Left colon (tissue), 2 donors: ENCODE data around the gene PPFIBP1. TPM values are rescaled to one million over a fixed set of nuclear protein-coding genes. Genes with fewer than 3 reads are reported as not detected.
A peak's percentile ranks its signal among the peaks of the same experiment; 100 is the strongest.

Experiments
- ATAC-seq: fragments of 200-7000 bp; cut with Tn5 transposase; one replicate; pipeline ENCODE4 v1.9.1; 2020; ENCODE audit warnings: mild to moderate bottlenecking, moderate library complexity
- DNase-seq, 2 donors: peaks; one replicate each; pipeline ENCODE4 v3.0.0-alpha.2; 2020
- intact Hi-C, 2 donors: fragments of 100-400 bp; cut with DNase I in 1 of 2; cut with micrococcal nuclease in 1 of 2; formaldehyde crosslinking; loops; one replicate each; pipeline versions ENCODE4 v1.11.2 to v1.14.0; 2022; cut with DNase I, micrococcal nuclease
- total RNA-seq, 2 donors: library from RNA; stranded (reverse); fragmentation: NEBNext Ultra II Directional; extraction: Animal tissue kit (Norgen Biotek cat#: 25700); gene quantifications; one replicate each; pipeline ENCODE4 v1.2.1, GENCODE V29; 2021
- donor health status: DM: no; HTN: no; CAD: no.
- donor health status: DM: yes; HTN: yes; CAD: no.

The PPFIBP1 gene
- total RNA-seq, 2 donors from 2014 or later, result 40.9 to 43.1 TPM

GRCh38 chr12:27508736-27509431 lies 15.1 kb upstream of the PPFIBP1 start:
- DNase-seq, result no peak
- no peak for ATAC-seq
- intact Hi-C loops, result no loop called here

DNA sequence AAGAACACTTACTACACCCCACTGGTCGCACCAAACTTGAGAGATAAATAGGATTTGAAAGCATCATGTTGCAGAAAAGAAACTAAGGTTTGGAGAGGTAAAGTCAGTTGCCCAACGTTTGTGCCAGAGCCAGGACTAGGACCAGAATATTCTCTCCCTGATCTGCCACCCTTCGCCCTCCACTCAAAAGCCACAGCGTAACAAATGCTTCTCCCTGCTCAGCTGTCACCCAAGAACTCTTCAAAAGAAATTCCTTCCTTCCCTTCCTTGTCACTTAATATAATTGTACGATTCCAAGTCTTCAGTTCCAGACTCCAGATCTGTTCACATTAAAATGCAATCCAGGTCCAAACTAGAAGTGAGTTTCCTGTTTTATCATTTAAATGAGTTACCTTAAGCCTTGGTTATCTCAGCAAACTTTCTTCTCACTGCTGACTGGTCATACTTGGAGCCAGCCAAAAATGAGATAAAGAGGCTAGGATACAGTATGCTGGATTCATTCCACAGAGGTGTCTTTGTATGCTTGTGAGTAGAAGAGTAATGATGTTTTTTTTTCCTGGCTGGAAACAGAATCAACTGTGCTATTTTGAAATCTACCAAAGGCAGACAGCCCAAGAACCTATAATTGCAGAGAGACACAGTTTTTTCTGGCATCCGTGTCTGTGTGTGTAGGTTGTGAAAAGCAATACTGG lies 12.8 kb upstream of the PPFIBP1 start:
- no peak for ATAC-seq
- DNase-seq, result no peak
- intact Hi-C loops, result no loop called here

GRCh38 chr12:27511723-27512045 lies 12.3 kb upstream of the PPFIBP1 start:
- no peak for DNase-seq
- intact Hi-C loops, result no loop called here
- no peak for ATAC-seq

GRCh38 chr12:27513155-27513824 lies 10.7 kb upstream of the PPFIBP1 start:
- intact Hi-C loops, result no loop called here
- no peak for ATAC-seq
- DNase-seq, result no peak

DNA sequence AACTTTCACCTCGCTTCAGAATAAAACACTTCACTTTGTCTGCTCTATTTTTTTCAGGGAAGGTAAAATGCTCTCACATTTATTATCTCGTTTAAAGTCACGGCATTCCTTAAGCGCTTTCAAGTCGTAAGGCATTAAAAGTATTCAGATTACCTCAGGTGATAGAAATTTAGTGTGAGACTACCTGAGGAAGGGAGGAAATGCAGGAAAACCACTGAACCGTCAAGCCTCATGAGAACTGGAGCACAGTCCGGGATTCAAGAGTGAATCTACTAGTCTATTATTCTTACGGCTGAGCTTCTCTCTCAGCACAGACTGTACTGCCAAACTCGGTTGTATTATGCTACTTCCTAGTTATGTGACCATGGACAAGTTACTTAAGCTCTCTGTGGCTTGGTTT lies 8.3 kb upstream of the PPFIBP1 start:
- intact Hi-C loops, result no loop called here
- ATAC-seq (no peak), DNase-seq (no peak)

- DNase-seq (no peak), ATAC-seq (no peak)
- intact Hi-C loops, result no loop called here
These were observed 7.4 kb upstream of the PPFIBP1 start for GRCh38 chr12:27516625-27517024.

DNA sequence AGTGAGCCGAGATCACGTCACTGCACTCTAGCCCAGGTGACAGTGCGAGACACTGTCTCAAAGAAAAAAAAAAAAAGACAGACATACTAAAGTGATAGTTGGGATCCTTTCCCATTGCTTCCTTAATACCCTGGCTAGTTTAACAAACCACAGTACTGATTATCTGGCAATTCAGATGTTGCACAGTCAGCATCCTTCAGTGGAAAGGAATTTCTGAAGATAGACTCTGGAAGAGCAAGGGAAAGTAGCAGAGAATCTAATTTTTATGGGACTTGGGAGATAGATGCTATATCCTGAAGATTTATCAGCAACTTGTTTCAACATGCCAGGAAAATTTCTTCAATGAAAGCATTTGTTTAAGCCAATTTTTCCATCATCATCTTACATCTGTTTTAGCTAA lies 6.5 kb upstream of the PPFIBP1 start:
- intact Hi-C loops, result no loop called here
- DNase-seq (no peak), ATAC-seq (no peak)

DNA sequence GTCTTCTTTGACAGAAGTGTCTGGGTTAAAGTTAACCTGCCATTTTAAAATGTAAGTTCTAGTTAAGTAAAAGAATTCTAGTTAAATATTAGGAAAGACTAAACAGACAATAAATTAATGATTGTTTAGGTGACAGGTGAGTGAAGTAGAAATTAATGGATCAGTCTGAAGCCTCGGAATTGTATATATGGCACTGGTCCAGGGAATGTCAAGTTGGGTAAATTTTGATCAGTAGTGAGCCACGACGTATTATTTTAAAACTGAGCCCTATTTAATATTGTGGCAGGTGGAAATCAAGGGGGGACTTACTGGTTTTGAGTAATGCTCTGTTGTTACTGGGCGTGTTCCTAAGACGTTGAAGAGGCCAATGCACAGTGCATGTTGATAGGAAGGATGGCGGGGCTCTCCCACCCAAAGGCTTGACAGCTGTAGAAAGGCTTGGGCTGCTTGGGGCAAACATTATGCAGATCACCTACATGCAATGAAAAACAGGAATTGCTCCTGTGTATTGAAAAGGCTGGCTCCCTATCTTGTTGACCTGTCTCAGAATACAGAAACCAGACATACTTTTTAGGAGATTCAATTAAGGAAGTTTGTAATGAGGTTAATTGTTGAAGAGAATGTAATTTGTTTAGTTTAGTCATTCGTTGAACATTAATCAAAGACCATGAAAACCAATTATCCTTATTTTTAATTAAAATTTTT lies 5.9 kb upstream of the PPFIBP1 start:
- DNase-seq (no peak), ATAC-seq (no peak)
- intact Hi-C loops, result no loop called here

- peak in 1 of 2 donors; percentile 9 for DNase-seq
- no peak for ATAC-seq
- intact Hi-C loops, result no loop called here
These were observed 2.9 kb upstream of the PPFIBP1 start for GRCh38 chr12:27521066-27521465.

DNA sequence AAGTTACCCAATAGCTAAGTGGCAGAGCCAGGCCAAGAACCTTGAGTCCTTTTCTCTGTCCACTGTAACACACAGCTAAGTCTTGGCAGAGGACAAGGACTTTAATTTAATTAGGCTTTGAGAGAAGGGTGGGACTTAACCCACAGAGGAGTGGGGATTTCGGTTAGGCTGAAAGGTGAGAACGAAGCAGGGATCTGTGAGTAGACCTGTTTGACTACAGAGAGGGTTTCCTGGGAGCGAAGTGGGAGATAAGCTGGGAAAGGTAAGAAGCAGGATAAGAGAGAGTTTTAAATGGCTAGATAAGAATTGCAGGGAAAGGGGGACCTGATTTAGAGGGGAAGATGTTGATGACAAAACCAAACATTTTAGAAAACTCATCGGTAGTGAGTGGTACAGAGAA lies 2.0 kb upstream of the PPFIBP1 start:
- DNase-seq (no peak), ATAC-seq (no peak)
- intact Hi-C loops, result no loop called here

DNA sequence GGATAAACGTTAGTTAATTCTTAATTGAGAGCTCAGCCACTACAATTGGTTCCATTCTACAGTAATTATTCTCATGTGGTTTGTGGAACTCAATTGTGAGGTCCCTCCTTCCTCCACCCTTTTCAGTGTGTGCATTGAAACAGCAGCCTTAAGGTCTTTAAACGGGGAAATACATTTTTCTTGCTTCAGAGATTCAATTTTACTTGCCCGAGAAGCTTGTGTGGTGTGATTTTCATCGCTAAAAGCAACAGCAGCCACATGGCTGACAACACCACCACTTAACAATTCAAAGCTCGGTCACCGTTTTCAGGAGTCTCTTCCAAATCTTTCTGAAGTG lies 733 bp upstream of the PPFIBP1 start:
- ATAC-seq, result no peak

DNA sequence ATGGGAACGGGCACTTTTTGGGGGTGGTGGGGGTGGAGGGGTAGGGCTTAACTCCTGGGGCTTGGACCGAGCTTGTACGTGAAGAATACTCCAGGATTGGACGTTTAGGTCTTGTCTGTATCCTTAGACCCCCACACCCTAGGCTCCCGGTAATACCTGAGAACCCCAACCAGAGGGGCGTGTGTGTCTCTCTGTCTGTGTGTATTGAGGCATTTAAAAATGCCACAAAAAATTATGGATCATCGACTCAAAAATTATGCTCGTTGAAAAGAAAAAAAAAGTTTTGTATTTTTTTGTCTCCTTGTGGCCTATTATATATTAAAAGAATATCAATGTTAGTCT lies 459 bp downstream of the PPFIBP1 start:
- intact Hi-C loops, result no loop called here
- no peak for DNase-seq
- ATAC-seq, result peak; percentile 7

More for the DNA sequence above, 733 bp upstream of the PPFIBP1 start:
- intact Hi-C loops, result no loop called here
- DNase-seq, result no peak

DNA sequence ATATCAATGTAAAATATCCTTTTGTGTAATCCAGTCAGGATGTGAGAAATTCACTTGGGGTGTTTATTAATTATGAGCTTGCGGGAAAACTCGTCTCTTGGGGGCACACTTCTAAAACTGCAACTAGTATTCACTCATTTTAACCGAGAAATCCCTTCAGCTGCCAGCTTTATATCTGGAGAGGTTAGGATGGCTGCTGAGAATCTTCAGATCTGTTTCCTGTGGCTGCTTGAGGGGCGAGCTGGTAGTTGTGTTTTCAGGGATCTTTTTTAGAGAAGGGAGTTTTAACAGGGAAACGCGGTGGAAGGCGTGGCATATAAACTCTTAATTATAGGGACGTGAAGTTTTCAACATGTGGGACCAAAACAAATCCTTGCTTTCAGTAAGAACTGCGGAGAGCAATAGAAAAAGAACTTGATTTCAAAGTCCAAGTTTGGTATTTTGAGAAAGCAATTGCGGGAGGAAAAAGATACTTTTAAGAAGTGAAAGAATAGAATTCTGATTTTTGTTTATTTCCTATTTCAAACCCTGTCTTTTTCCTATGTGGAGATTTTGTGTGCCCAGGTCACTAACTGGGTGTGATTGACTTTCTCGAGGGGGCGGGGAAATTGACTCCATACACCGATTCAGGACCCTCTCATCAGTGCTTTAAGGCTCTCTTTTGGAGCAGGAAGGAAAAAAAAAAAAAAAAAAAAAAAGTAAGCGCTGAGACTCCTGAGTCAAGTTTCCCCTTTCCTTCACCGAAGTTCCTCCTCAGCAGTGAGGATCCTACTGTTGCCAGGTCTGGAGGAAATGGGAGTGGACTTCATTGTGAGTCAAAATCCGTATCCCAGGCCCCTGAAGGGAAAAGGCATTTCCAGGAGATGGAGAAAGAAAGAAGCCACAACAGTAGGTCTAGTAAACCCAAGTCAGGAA lies 1.1 kb downstream of the PPFIBP1 start:
- DNase-seq, result peak in 1 of 2 donors; percentile 35
- no peak for ATAC-seq
- intact Hi-C loops, result no loop called here

- no peak for DNase-seq
- no peak for ATAC-seq
- intact Hi-C loops, result no loop called here
These were observed 3.5 kb downstream of the PPFIBP1 start for GRCh38 chr12:27527512-27527911.

DNA sequence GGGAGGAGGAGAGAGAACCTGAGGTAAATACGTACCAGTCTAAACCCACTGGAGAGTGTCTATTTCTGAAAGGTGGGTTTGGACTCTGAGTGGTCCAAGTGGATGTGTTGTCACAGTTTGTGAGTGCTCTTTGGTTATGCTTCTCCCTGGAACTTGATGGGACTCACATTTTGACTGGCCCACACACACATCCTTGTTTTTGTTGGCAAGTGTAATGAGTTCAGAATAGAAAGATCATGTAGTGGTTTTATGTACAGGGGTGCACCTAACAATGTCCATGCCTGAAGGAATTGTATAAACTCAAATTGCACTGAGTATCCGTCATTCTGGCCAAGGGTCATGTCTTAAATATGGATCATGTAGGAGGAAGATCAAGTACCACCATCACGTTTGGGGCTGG lies 4.8 kb downstream of the PPFIBP1 start:
- intact Hi-C loops, result no loop called here
- ATAC-seq (no peak), DNase-seq (no peak)

GRCh38 chr12:27530157-27530922 lies 6.3 kb downstream of the PPFIBP1 start:
- DNase-seq, result no peak
- peak; percentile 28 for ATAC-seq
- intact Hi-C loops, result no loop called here

DNA sequence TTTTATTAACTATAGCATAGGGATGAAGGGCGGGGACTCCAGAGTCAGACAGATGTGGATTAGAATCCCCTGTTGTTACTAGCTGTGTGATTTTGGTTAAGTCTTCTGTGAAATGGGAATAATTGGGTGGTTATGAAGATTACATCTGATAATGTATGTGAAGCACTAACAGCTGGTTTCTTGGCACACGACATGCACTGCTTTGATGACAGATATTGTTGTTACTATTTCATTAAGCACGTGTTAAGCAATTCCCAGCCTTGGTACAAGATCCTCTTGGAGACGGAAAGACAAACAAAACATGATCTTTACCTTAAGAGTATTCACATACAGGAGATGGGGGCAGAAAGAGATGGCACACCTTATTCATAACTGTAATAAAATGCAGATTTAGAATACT lies 7.9 kb downstream of the PPFIBP1 start:
- no peak for DNase-seq

GRCh38 chr12:27534060-27534764 lies 10.2 kb downstream of the PPFIBP1 start:
- ATAC-seq, result no peak
- no peak for DNase-seq
- intact Hi-C loops, result no loop called here

More for the DNA sequence above, 7.9 kb downstream of the PPFIBP1 start:
- ATAC-seq, result no peak
- intact Hi-C loops, result no loop called here
